ENCODE data around the gene SSTR3. TPM values are rescaled to one million over a fixed set of nuclear protein-coding genes. Genes with fewer than 3 reads are reported as not detected.
A peak's percentile ranks its signal among the peaks of the same experiment; 100 is the strongest.
"Not testable (repeated sequence)": the region's sequence is repeated elsewhere in the genome, so short reads cannot be mapped to it uniquely, and the experiment has no call there.

Gene SSTR3
- total RNA-seq = not detected

- DNase-seq (ENCODE audit: low spot score) = no peak
These were observed at the start of gene SSTR3 for GRCh38 chr22:37212174-37212906. TSS of gene SSTR3 (minus strand) at chr22:37212477. CDS start at chr22:37207803, 4,674 bp downstream.

- no peak for DNase-seq (ENCODE audit: low spot score)
These were observed 48.6 kb upstream of the SSTR3 start for GRCh38 chr22:37260901-37261336.

GRCh38 chr22:37260155-37260795, 48.0 kb upstream of the SSTR3 start:
- DNase-seq (ENCODE audit: low spot score) = no peak

- no peak for DNase-seq (ENCODE audit: low spot score)
These were observed 47.3 kb upstream of the SSTR3 start for GRCh38 chr22:37259540-37260029.

- no peak for DNase-seq (ENCODE audit: low spot score)
These were observed 46.6 kb upstream of the SSTR3 start for GRCh38 chr22:37258753-37259401.

GRCh38 chr22:37258005-37258752, 45.9 kb upstream of the SSTR3 start:
- no peak for DNase-seq (ENCODE audit: low spot score)

- DNase-seq (ENCODE audit: low spot score) = no peak
These were observed 43.9 kb upstream of the SSTR3 start for GRCh38 chr22:37256075-37256726.

- no peak for DNase-seq (ENCODE audit: low spot score)
These were observed 43.3 kb upstream of the SSTR3 start for GRCh38 chr22:37255558-37256006.

- no peak for DNase-seq (ENCODE audit: low spot score)
These were observed 42.6 kb upstream of the SSTR3 start for GRCh38 chr22:37254867-37255233.

- DNase-seq (ENCODE audit: low spot score) = no peak
These were observed 42.1 kb upstream of the SSTR3 start for GRCh38 chr22:37254209-37254866.

- no peak for DNase-seq (ENCODE audit: low spot score)
These were observed 40.9 kb upstream of the SSTR3 start for GRCh38 chr22:37253126-37253660.

GRCh38 chr22:37251836-37252235, 39.6 kb upstream of the SSTR3 start:
- DNase-seq (ENCODE audit: low spot score) = not testable (repeated sequence)

- no peak for DNase-seq (ENCODE audit: low spot score)
These were observed 37.7 kb upstream of the SSTR3 start for GRCh38 chr22:37249986-37250385.

GRCh38 chr22:37248251-37248650, 36.0 kb upstream of the SSTR3 start:
- DNase-seq (ENCODE audit: low spot score) = no peak

GRCh38 chr22:37245740-37246139, 33.5 kb upstream of the SSTR3 start:
- DNase-seq (ENCODE audit: low spot score) = no peak

- DNase-seq (ENCODE audit: low spot score) = no peak
These were observed 32.8 kb upstream of the SSTR3 start for GRCh38 chr22:37244922-37245722.

GRCh38 chr22:37244114-37244921, 32.0 kb upstream of the SSTR3 start, which contains the start of gene RAC2:
TSS of gene RAC2 (minus strand) at chr22:37244269. CDS start at chr22:37244148, 121 bp downstream.
- DNase-seq (ENCODE audit: low spot score) = peak; percentile 83

- DNase-seq (ENCODE audit: low spot score) = no peak
These were observed 31.3 kb upstream of the SSTR3 start for GRCh38 chr22:37243402-37244113.
